Neural progenitor cell (in vitro differentiated cells): ENCODE measurements around the gene SASS6. TPM values are rescaled to one million over a fixed set of nuclear protein-coding genes. Genes with fewer than 3 reads are reported as not detected.

Experiments used
- DNase-seq: peaks from one replicate; pipeline ENCODE4 v3.0.0-alpha.2; 2016; ENCODE audit warnings: low spot score
- H2AFZ ChIP-seq: fragments of 200-600 bp; sonication (generic); replicated peaks from 2 replicates; pipeline ENCODE4 v1.6.1; 2016; ENCODE audit warnings: antibody characterized with exemption
- H3F3A ChIP-seq: fragments of 200-600 bp; sonication (generic); 2 replicates; pipeline ENCODE4 v1.6.1; 2016; ENCODE audit warnings: antibody characterized with exemption, low read depth
- H3K27ac ChIP-seq: fragments of 200-600 bp; sonication (generic); 2 replicates; pipeline ENCODE4 v1.5.1; 2016; ENCODE audit warnings: mild to moderate bottlenecking
- H3K27me3 ChIP-seq: fragments of 200-600 bp; sonication (generic); 2 replicates; pipeline ENCODE4 v1.6.1; 2016; ENCODE audit warnings: mild to moderate bottlenecking, moderate library complexity
- H3K36me3 ChIP-seq: fragments of 200-600 bp; sonication (generic); 2 replicates; pipeline ENCODE4 v1.5.1; 2016
- H3K4me1 ChIP-seq: fragments of 200-600 bp; sonication (generic); 2 replicates; pipeline ENCODE4 v1.6.1; 2016; ENCODE audit warnings: mixed run types
- H3K4me2 ChIP-seq: fragments of 200-600 bp; sonication (generic); 2 replicates; pipeline ENCODE4 v1.6.1; 2016
- H3K4me3 ChIP-seq: fragments of 200-600 bp; sonication (generic); 2 replicates; pipeline ENCODE4 v1.5.1; 2016
- H3K79me2 ChIP-seq: fragments of 200-600 bp; sonication (generic); 2 replicates; pipeline ENCODE4 v1.6.1; 2016; ENCODE audit warnings: low read depth
- H3K9ac ChIP-seq: fragments of 200-600 bp; sonication (generic); 2 replicates; pipeline ENCODE4 v1.6.1; 2016
- H3K9me3 ChIP-seq: fragments of 200-600 bp; sonication (generic); 2 replicates; pipeline ENCODE4 v1.5.1; 2016; ENCODE audit warnings: low read depth
- H4K20me1 ChIP-seq: fragments of 200-600 bp; sonication (generic); 2 replicates; pipeline ENCODE4 v1.6.1; 2016; ENCODE audit warnings: low read depth
- H3K27ac Mint-ChIP-seq: 3 replicates; pipeline ENCODE4 v1.8.0; 2021; ENCODE audit warnings: mixed read lengths
- H3K27me3 Mint-ChIP-seq: 2 replicates; pipeline ENCODE4 v1.8.0; 2022; ENCODE audit warnings: low read depth, mild to moderate bottlenecking, inconsistent platforms, moderate library complexity, mixed read lengths; ENCODE audit not compliant: insufficient read depth
- H3K36me3 Mint-ChIP-seq: 3 replicates; pipeline ENCODE4 v1.8.0; 2021; ENCODE audit warnings: mixed read lengths
- H3K4me1 Mint-ChIP-seq: 3 replicates; pipeline ENCODE4 v1.8.0; 2021; ENCODE audit warnings: mixed read lengths
- H3K4me3 Mint-ChIP-seq: 3 replicates; pipeline ENCODE4 v1.8.0; 2021; ENCODE audit warnings: mild to moderate bottlenecking, moderate library complexity, mixed read lengths
- H3K9me3 Mint-ChIP-seq: 3 replicates; pipeline ENCODE4 v1.8.0; 2020; ENCODE audit warnings: mixed read lengths
- CTCF ChIP-seq: fragments of 200-600 bp; sonication (generic); IDR thresholded peaks from 2 replicates; pipeline ENCODE4 v1.5.1; 2017; ENCODE audit warnings: antibody characterized with exemption, mild to moderate bottlenecking
- EZH2 ChIP-seq: fragments of 200-600 bp; sonication (generic); IDR thresholded peaks from 2 replicates; pipeline ENCODE4 v1.6.1; 2017; ENCODE audit warnings: antibody characterized with exemption, mild to moderate bottlenecking, moderate library complexity
- EZH2phosphoT487 ChIP-seq: fragments of 200-600 bp; sonication (generic); IDR thresholded peaks from 2 replicates; pipeline ENCODE4 v1.6.1; 2017; ENCODE audit warnings: antibody characterized with exemption
- total RNA-seq: library from RNA; depleted of rRNA; stranded (reverse); fragments of >200 nt; gene quantifications from 2 replicates; pipeline ENCODE4 v1.2.3, GENCODE V29; 2015; ENCODE audit warnings: low replicate concordance

The SASS6 gene
- total RNA-seq, 1 donor from 2014 or later: 31.7 TPM

GRCh38 chr1:100074604-100075395 is 57.9 kb downstream of the SASS6 start:
- TF ChIP-seq EZH2 (no peak), CTCF (no peak), EZH2phosphoT487 (no peak)

GRCh38 chr1:100073531-100073930 is 59.2 kb downstream of the SASS6 start:
- DNase-seq: no peak
- peaks cover 17% of the 10 kb centered on the region for H3K36me3 ChIP-seq
- H2AFZ ChIP-seq: no peak overlapping the region
- no peak overlapping the region for H3K4me2 ChIP-seq
- H3K4me3 Mint-ChIP-seq: no peak overlapping the region
- peaks cover 4% of the 10 kb centered on the region for H3K27me3 Mint-ChIP-seq
- H3K27me3 ChIP-seq: no peaks in the 10 kb centered on the region
- H3K4me1 ChIP-seq: no peaks in the 10 kb centered on the region
- no peaks in the 10 kb centered on the region for H3K9me3 Mint-ChIP-seq
- peaks cover 7% of the 10 kb centered on the region for H3K4me1 Mint-ChIP-seq
- H3K4me3 ChIP-seq: no peak overlapping the region
- H3F3A ChIP-seq: no peaks in the 10 kb centered on the region
- no peaks in the 10 kb centered on the region for H3K79me2 ChIP-seq
- no peak overlapping the region for H3K9ac ChIP-seq
- peaks cover 49% of the 10 kb centered on the region for H3K36me3 Mint-ChIP-seq
- no peak for TF ChIP-seq EZH2phosphoT487
- TF ChIP-seq EZH2: no peak
- TF ChIP-seq CTCF: no peak
- H3K27ac Mint-ChIP-seq: no peak overlapping the region
- H3K9me3 ChIP-seq: no peaks in the 10 kb centered on the region
- H4K20me1 ChIP-seq: no peaks in the 10 kb centered on the region
- H3K27ac ChIP-seq: no peak overlapping the region

More at GRCh38 chr1:100074604-100075395, 57.9 kb downstream of the SASS6 start:
- Mint-ChIP-seq H3K27ac (no peak overlapping the region), H3K4me1 (peaks cover 7% of the 10 kb centered on the region), H3K27me3 (peaks cover 4% of the 10 kb centered on the region), H3K4me3 (no peak overlapping the region), H3K36me3 (peaks cover 42% of the 10 kb centered on the region), H3K9me3 (no peaks in the 10 kb centered on the region)
- H3K4me2 ChIP-seq: no peak overlapping the region
- H3K9me3 ChIP-seq: no peaks in the 10 kb centered on the region
- no peak overlapping the region for H2AFZ ChIP-seq
- no peak overlapping the region for H3K27ac ChIP-seq
- no peaks in the 10 kb centered on the region for H4K20me1 ChIP-seq
- no peaks in the 10 kb centered on the region for H3K27me3 ChIP-seq
- no peaks in the 10 kb centered on the region for H3F3A ChIP-seq
- H3K79me2 ChIP-seq: no peaks in the 10 kb centered on the region
- H3K4me1 ChIP-seq: no peaks in the 10 kb centered on the region
- DNase-seq: no peak
- no peak overlapping the region for H3K4me3 ChIP-seq
- no peak overlapping the region for H3K9ac ChIP-seq
- H3K36me3 ChIP-seq: peaks cover 13% of the 10 kb centered on the region

- Mint-ChIP-seq H3K36me3 (peaks cover 56% of the 10 kb centered on the region), H3K9me3 (no peaks in the 10 kb centered on the region), H3K27me3 (peaks cover 4% of the 10 kb centered on the region), H3K4me3 (no peak overlapping the region), H3K27ac (no peak overlapping the region), H3K4me1 (no peaks in the 10 kb centered on the region)
- H2AFZ ChIP-seq: no peak overlapping the region
- no peak overlapping the region for H3K4me2 ChIP-seq
- DNase-seq: no peak
- no peak overlapping the region for H3K9ac ChIP-seq
- H3K27me3 ChIP-seq: no peaks in the 10 kb centered on the region
- H3F3A ChIP-seq: no peaks in the 10 kb centered on the region
- TF ChIP-seq EZH2phosphoT487 (no peak), EZH2 (no peak)
- no peaks in the 10 kb centered on the region for H3K9me3 ChIP-seq
- H3K4me1 ChIP-seq: no peaks in the 10 kb centered on the region
- H4K20me1 ChIP-seq: no peaks in the 10 kb centered on the region
- H3K27ac ChIP-seq: no peak overlapping the region
- no peak overlapping the region for H3K4me3 ChIP-seq
- peaks cover 29% of the 10 kb centered on the region for H3K36me3 ChIP-seq
- H3K79me2 ChIP-seq: peaks cover 3% of the 10 kb centered on the region
Measured at GRCh38 chr1:100070201-100070939, 62.4 kb downstream of the SASS6 start.

GRCh38 chr1:100065969-100066227 is 66.8 kb downstream of the SASS6 start:
- H3K27me3 ChIP-seq: no peaks in the 10 kb centered on the region
- H3K4me1 Mint-ChIP-seq: no peaks in the 10 kb centered on the region
- H3K9me3 Mint-ChIP-seq: no peaks in the 10 kb centered on the region
- H3K9me3 ChIP-seq: no peaks in the 10 kb centered on the region
- H2AFZ ChIP-seq: no peak overlapping the region
- no peaks in the 10 kb centered on the region for H3K4me1 ChIP-seq
- H4K20me1 ChIP-seq: no peaks in the 10 kb centered on the region
- no peak for DNase-seq
- peaks cover 47% of the 10 kb centered on the region for H3K36me3 Mint-ChIP-seq
- H3K27me3 Mint-ChIP-seq: peaks cover 2% of the 10 kb centered on the region
- TF ChIP-seq CTCF (no peak), EZH2 (no peak), EZH2phosphoT487 (no peak)
- no peak overlapping the region for H3K9ac ChIP-seq
- peak overlapping the region; percentile 8 for H3K27ac Mint-ChIP-seq
- H3F3A ChIP-seq: no peaks in the 10 kb centered on the region
- H3K27ac ChIP-seq: no peak overlapping the region
- peaks cover 7% of the 10 kb centered on the region for H3K79me2 ChIP-seq
- no peak overlapping the region for H3K4me3 Mint-ChIP-seq
- H3K36me3 ChIP-seq: peaks cover 36% of the 10 kb centered on the region
- H3K4me3 ChIP-seq: no peak overlapping the region
- H3K4me2 ChIP-seq: no peak overlapping the region
